ENCODE data around the gene PXT1.

GRCh38 chr6:36372088-36372487 lies 70.6 kb downstream of the PXT1 start:
- TF ChIP-seq TAF1 (IDR thresholded peaks at IDR 0.05; ENCODE audit: low read depth), result no peak
- no peak for TF ChIP-seq CTCF (IDR thresholded peaks at IDR 0.05; ENCODE audit: poor library complexity, severe bottlenecking)
- TF ChIP-seq SMC3 (conservative IDR thresholded peaks at IDR 0.05; ENCODE audit: poor library complexity), result no peak
- TF ChIP-seq REST (IDR thresholded peaks at IDR 0.05; ENCODE audit: borderline replicate concordance), result no peak
- no peak for TF ChIP-seq EZH2 (IDR thresholded peaks at IDR 0.05; ENCODE audit: borderline replicate concordance, insufficient read depth, low read length, poor library complexity, severe bottlenecking)
- TF ChIP-seq POLR2AphosphoS5 (IDR thresholded peaks at IDR 0.05), result no peak
- TF ChIP-seq EP300 (conservative IDR thresholded peaks at IDR 0.05; ENCODE audit: poor library complexity, severe bottlenecking), result no peak
